ENCODE data around the gene A4GALT. TPM values are rescaled to one million over a fixed set of nuclear protein-coding genes. Genes with fewer than 3 reads are reported as not detected.

Gene A4GALT
- total RNA-seq, 1 donor from 2014 or later = not detected

Other genes with a start within 250 kb of the A4GALT start
- gene RRP7A, start 201.1 kb downstream of the A4GALT start, total RNA-seq = 141 and 150 TPM in 2 replicates
- gene SERHL2, start 166.9 kb downstream of the A4GALT start, total RNA-seq = 2.2 and 2.3 TPM in 2 replicates
- gene POLDIP3, start 106.0 kb downstream of the A4GALT start, total RNA-seq = 75.4 and 85.3 TPM in 2 replicates
- 0.98 and 1.2 TPM in 2 replicates for gene ATP5MGL, start 80.3 kb downstream of the A4GALT start, total RNA-seq
- 76.2 and 77.0 TPM in 2 replicates for gene CYB5R3, start 71.5 kb downstream of the A4GALT start, total RNA-seq
- gene ARFGAP3, start 136.4 kb upstream of the A4GALT start, total RNA-seq = 33.2 and 34.8 TPM in 2 replicates